T-helper 17 cell (primary cell): ENCODE measurements around the gene THSD4. TPM values are rescaled to one million over a fixed set of nuclear protein-coding genes. Genes with fewer than 3 reads are reported as not detected.
"Not testable (repeated sequence)": the region's sequence is repeated elsewhere in the genome, so short reads cannot be mapped to it uniquely, and the experiment has no call there.

Experiments
- ATAC-seq: fragments of 150-1000 bp; cut with Tn5 transposase; 2 replicates; pipeline ENCODE4 v1.10.0; 2021; ENCODE audit warnings: mild to moderate bottlenecking, moderate library complexity
- DNase-seq, 3 donors: peaks; one replicate each; pipeline versions ENCODE4 v3.0.0 to v3.0.0-alpha.2; 2020 to 2021
- H3K9me3 ChIP-seq: one replicate; pipeline ENCODE4 v1.7.0; 2013; ENCODE audit warnings: low read length, mild to moderate bottlenecking; ENCODE audit not compliant: control insufficient read depth, poor library complexity, severe bottlenecking
- H3K27ac Mint-ChIP-seq: one replicate; pipeline ENCODE4 v1.8.0; 2022; ENCODE audit warnings: mild to moderate bottlenecking, moderate library complexity, mixed read lengths
- H3K27me3 Mint-ChIP-seq: one replicate; pipeline ENCODE4 v1.8.0; 2022; ENCODE audit warnings: mixed read lengths
- H3K36me3 Mint-ChIP-seq: one replicate; pipeline ENCODE4 v1.8.0; 2022; ENCODE audit warnings: low read depth, mixed read lengths
- H3K4me1 Mint-ChIP-seq: one replicate; pipeline ENCODE4 v1.8.0; 2022; ENCODE audit warnings: mild to moderate bottlenecking, mixed read lengths
- H3K4me3 Mint-ChIP-seq: one replicate; pipeline ENCODE4 v1.8.0; 2022; ENCODE audit warnings: mild to moderate bottlenecking, moderate library complexity, mixed read lengths
- total RNA-seq, 4 donors: library from RNA in 2 of 4; stranded (reverse) in 2 of 4; gene quantifications; one replicate each; pipeline ENCODE4 v1.2.3 and lab custom pipeline; 2022 to 2026

The THSD4 gene
- total RNA-seq, 2 donors from 2014 or later, result not detected

- no peak for DNase-seq
- ATAC-seq, result no peak
- Mint-ChIP-seq H3K27me3 (peaks cover 5% of the 10 kb centered on the region), H3K27ac (no peak overlapping the region), H3K4me3 (no peak overlapping the region), H3K36me3 (no peaks in the 10 kb centered on the region), H3K4me1 (no peaks in the 10 kb centered on the region)
- no peaks in the 10 kb centered on the region for H3K9me3 ChIP-seq
Measured at GRCh38 chr15:71304681-71305080, 189.4 kb downstream of the THSD4 start.

- peaks cover 5% of the 10 kb centered on the region for H3K27me3 Mint-ChIP-seq
Measured at GRCh38 chr15:71306538-71306937, 191.3 kb downstream of the THSD4 start.

GRCh38 chr15:71312194-71312708 is 197.0 kb downstream of the THSD4 start:
- Mint-ChIP-seq H3K27ac (no peak overlapping the region), H3K4me3 (no peak overlapping the region)

More at GRCh38 chr15:71306538-71306937, 191.3 kb downstream of the THSD4 start:
- no peak for ATAC-seq
- no peak overlapping the region for H3K4me3 Mint-ChIP-seq
- no peaks in the 10 kb centered on the region for H3K9me3 ChIP-seq
- DNase-seq, result no peak
- no peaks in the 10 kb centered on the region for H3K4me1 Mint-ChIP-seq
- no peak overlapping the region for H3K27ac Mint-ChIP-seq
- H3K36me3 Mint-ChIP-seq, result no peaks in the 10 kb centered on the region

GRCh38 chr15:71312731-71313460 is 197.6 kb downstream of the THSD4 start:
- Mint-ChIP-seq H3K4me3 (no peak overlapping the region), H3K27ac (no peak overlapping the region), H3K36me3 (no peaks in the 10 kb centered on the region), H3K27me3 (peaks cover 8% of the 10 kb centered on the region), H3K4me1 (no peaks in the 10 kb centered on the region)
- H3K9me3 ChIP-seq, result no peaks in the 10 kb centered on the region
- no peak for DNase-seq
- no peak for ATAC-seq

More at GRCh38 chr15:71312194-71312708, 197.0 kb downstream of the THSD4 start:
- ATAC-seq (no peak), DNase-seq (no peak)
- Mint-ChIP-seq H3K27me3 (peaks cover 8% of the 10 kb centered on the region), H3K36me3 (no peaks in the 10 kb centered on the region), H3K4me1 (no peaks in the 10 kb centered on the region)
- H3K9me3 ChIP-seq, result no peaks in the 10 kb centered on the region

- Mint-ChIP-seq H3K4me3 (no peak overlapping the region), H3K27ac (no peak overlapping the region), H3K27me3 (peaks cover 8% of the 10 kb centered on the region), H3K36me3 (no peaks in the 10 kb centered on the region), H3K4me1 (no peaks in the 10 kb centered on the region)
- DNase-seq (no peak), ATAC-seq (no peak)
- no peaks in the 10 kb centered on the region for H3K9me3 ChIP-seq
Measured at GRCh38 chr15:71313806-71314205, 198.5 kb downstream of the THSD4 start.

- no peaks in the 10 kb centered on the region for H3K4me1 Mint-ChIP-seq
- DNase-seq (no peak), ATAC-seq (no peak)
- H3K27me3 Mint-ChIP-seq, result peaks cover 12% of the 10 kb centered on the region
- no peak overlapping the region for H3K4me3 Mint-ChIP-seq
- no peak overlapping the region for H3K27ac Mint-ChIP-seq
- H3K9me3 ChIP-seq, result no peaks in the 10 kb centered on the region
- H3K36me3 Mint-ChIP-seq, result no peaks in the 10 kb centered on the region
Measured at GRCh38 chr15:71314956-71315537, 199.8 kb downstream of the THSD4 start.

- ATAC-seq (no peak), DNase-seq (no peak)
- no peaks in the 10 kb centered on the region for H3K9me3 ChIP-seq
- Mint-ChIP-seq H3K4me1 (peaks cover 2% of the 10 kb centered on the region), H3K27me3 (peaks cover 16% of the 10 kb centered on the region), H3K36me3 (no peaks in the 10 kb centered on the region), H3K4me3 (no peak overlapping the region), H3K27ac (no peak overlapping the region)
Measured at GRCh38 chr15:71316911-71317310, 201.6 kb downstream of the THSD4 start.

GRCh38 chr15:71319424-71319823 is 204.2 kb downstream of the THSD4 start:
- not testable (repeated sequence) for H3K36me3 Mint-ChIP-seq, ATAC-seq, H3K27ac Mint-ChIP-seq, H3K4me1 Mint-ChIP-seq, H3K4me3 Mint-ChIP-seq, DNase-seq, H3K9me3 ChIP-seq
- peaks cover 16% of the 10 kb centered on the region for H3K27me3 Mint-ChIP-seq

- Mint-ChIP-seq H3K36me3 (no peaks in the 10 kb centered on the region), H3K4me1 (peaks cover 2% of the 10 kb centered on the region), H3K27me3 (peaks cover 15% of the 10 kb centered on the region), H3K4me3 (no peak overlapping the region), H3K27ac (no peak overlapping the region)
- DNase-seq (no peak), ATAC-seq (no peak)
- no peaks in the 10 kb centered on the region for H3K9me3 ChIP-seq
Measured at GRCh38 chr15:71319935-71320334, 204.7 kb downstream of the THSD4 start.

GRCh38 chr15:71323082-71323481 is 207.8 kb downstream of the THSD4 start:
- peaks cover 8% of the 10 kb centered on the region for H3K27me3 Mint-ChIP-seq
- ATAC-seq, result no peak
- no peaks in the 10 kb centered on the region for H3K36me3 Mint-ChIP-seq
- no peak overlapping the region for H3K27ac Mint-ChIP-seq
- no peak overlapping the region for H3K4me3 Mint-ChIP-seq
- no peak for DNase-seq
- no peaks in the 10 kb centered on the region for H3K9me3 ChIP-seq
- H3K4me1 Mint-ChIP-seq, result peaks cover 2% of the 10 kb centered on the region

- Mint-ChIP-seq H3K4me3 (no peak overlapping the region), H3K4me1 (peaks cover 2% of the 10 kb centered on the region), H3K36me3 (no peaks in the 10 kb centered on the region), H3K27ac (no peak overlapping the region), H3K27me3 (peaks cover 8% of the 10 kb centered on the region)
- ATAC-seq, result no peak
- H3K9me3 ChIP-seq, result no peaks in the 10 kb centered on the region
- no peak for DNase-seq
Measured at GRCh38 chr15:71323584-71323983, 208.3 kb downstream of the THSD4 start.

- no peaks in the 10 kb centered on the region for H3K9me3 ChIP-seq
- DNase-seq (no peak), ATAC-seq (no peak)
- H3K27me3 Mint-ChIP-seq, result peaks cover under 1% of the 10 kb centered on the region
- H3K4me3 Mint-ChIP-seq, result no peak overlapping the region
- no peaks in the 10 kb centered on the region for H3K36me3 Mint-ChIP-seq
- H3K27ac Mint-ChIP-seq, result no peak overlapping the region
- no peaks in the 10 kb centered on the region for H3K4me1 Mint-ChIP-seq
Measured at GRCh38 chr15:71325481-71325880, 210.2 kb downstream of the THSD4 start.

GRCh38 chr15:71328453-71328852 is 213.2 kb downstream of the THSD4 start:
- H3K9me3 ChIP-seq, result no peaks in the 10 kb centered on the region
- H3K27me3 Mint-ChIP-seq, result peaks cover 7% of the 10 kb centered on the region
- no peak for ATAC-seq
- H3K4me1 Mint-ChIP-seq, result no peaks in the 10 kb centered on the region
- H3K27ac Mint-ChIP-seq, result no peak overlapping the region
- DNase-seq, result no peak
- no peak overlapping the region for H3K4me3 Mint-ChIP-seq
- H3K36me3 Mint-ChIP-seq, result no peaks in the 10 kb centered on the region

- no peak for DNase-seq
- H3K4me3 Mint-ChIP-seq, result no peak overlapping the region
- H3K9me3 ChIP-seq, result no peaks in the 10 kb centered on the region
- peaks cover 7% of the 10 kb centered on the region for H3K27me3 Mint-ChIP-seq
- no peaks in the 10 kb centered on the region for H3K4me1 Mint-ChIP-seq
- no peak for ATAC-seq
- H3K36me3 Mint-ChIP-seq, result no peaks in the 10 kb centered on the region
- no peak overlapping the region for H3K27ac Mint-ChIP-seq
Measured at GRCh38 chr15:71329041-71329440, 213.8 kb downstream of the THSD4 start.
